HCT116 (cell line): ENCODE results near the gene CORO2B. TPM values are rescaled to one million over a fixed set of nuclear protein-coding genes. Genes with fewer than 3 reads are reported as not detected.

ENCODE experiments used
- ATAC-seq: fragments of 200-7000 bp; cut with Tn5 transposase; 2 replicates; pipeline ENCODE4 v1.9.1; 2020; ENCODE audit warnings: mild to moderate bottlenecking, moderate library complexity
- BruUV-seq: library from RNA; stranded (reverse); fragments of 400-500 nt; replicated peaks from 2 replicates; lab custom pipeline; 2021; lab: Mats Ljungman, UMichigan
- CTCF ChIA-PET: fragments of 300-600 bp; sonication (Branson Sonifier 250); formaldehyde crosslinking; loops from one replicate; lab custom pipeline; 2021; ENCODE audit warnings: antibody characterized with exemption; lab: Charles Lee
- POLR2A ChIA-PET: fragments of 300-600, 350-600 bp; sonication (Branson Sonifier 250); formaldehyde crosslinking; loops from one replicate; lab custom pipeline; 2021; ENCODE audit warnings: antibody characterized with exemption; lab: Charles Lee
- RAD21 ChIA-PET, 2 experiments: fragments of 300-600 bp; sonication (Branson Sonifier 250); formaldehyde crosslinking; loops; one replicate each; lab custom pipeline; 2023; ENCODE audit warnings: low total read pairs in 2 of 2; ENCODE audit not compliant: uncharacterized antibody in 2 of 2, unreplicated experiment in 2 of 2, low non-redundant PET in 1 of 2; lab: Charles Lee
- DNase-seq: peaks from one replicate; pipeline ENCODE4 v3.0.0-alpha.2; 2010; ENCODE audit warnings: low read depth, low spot score
- H2AFZ ChIP-seq: fragments of 200-600 bp; shearing (Covaris generic), sonication (generic); 2 replicates; pipeline ENCODE4 v1.6.1; 2017; ENCODE audit warnings: low read depth, mixed run types, mixed read lengths, antibody characterized with exemption, low read length; ENCODE audit not compliant: poor library complexity, severe bottlenecking
- H3K27ac ChIP-seq: 2 replicates; pipeline ENCODE4 v1.5.1; 2012; ENCODE audit warnings: low read depth, low read length
- H3K27me3 ChIP-seq: fragments of 200-600 bp; sonication (generic); 2 replicates; pipeline ENCODE4 v1.6.1; 2016; ENCODE audit warnings: mixed run types, low read length, mixed read lengths; ENCODE audit not compliant: insufficient read depth
- H3K36me3 ChIP-seq, 2 experiments: fragments of 200-500 bp in 1 of 2; fragments of 200-600 bp in 1 of 2; sonication (Bioruptor generic) in 1 of 2; sonication (generic) in 1 of 2; 2 replicates each; pipeline versions ENCODE4 v1.5.1 to v1.6.1; 2014 to 2016; ENCODE audit warnings: low read length in 2 of 2, inconsistent platforms in 1 of 2, mixed read lengths in 1 of 2, mixed run types in 1 of 2; ENCODE audit not compliant: insufficient read depth in 2 of 2, control insufficient read depth in 1 of 2
- H3K4me1 ChIP-seq, 2 experiments: fragments of 200-600 bp in 1 of 2; sonication (generic) in 1 of 2; 2 replicates each; pipeline versions ENCODE4 v1.5.1 to v1.6.1; 2012 to 2017; ENCODE audit warnings: low read length in 2 of 2, inconsistent platforms in 1 of 2, mild to moderate bottlenecking in 1 of 2, mixed read lengths in 1 of 2, mixed run types in 1 of 2, moderate library complexity in 1 of 2; ENCODE audit not compliant: insufficient read depth in 2 of 2, control insufficient read depth in 1 of 2
- H3K4me2 ChIP-seq: fragments of 200-600 bp; sonication (generic); 2 replicates; pipeline ENCODE4 v1.6.1; 2017; ENCODE audit warnings: mixed run types, low read length, mixed read lengths
- H3K4me3 ChIP-seq, 2 experiments: fragments of 200-600 bp in 1 of 2; sonication (generic) in 1 of 2; replicated peaks in 1 of 2; 2 replicates each; pipeline ENCODE4 v1.5.1; 2011 to 2016; ENCODE audit warnings: low read length in 2 of 2, control low read depth in 1 of 2, low read depth in 1 of 2, mild to moderate bottlenecking in 1 of 2, mixed read lengths in 1 of 2, mixed run types in 1 of 2
- H3K79me2 ChIP-seq: fragments of 200-600 bp; sonication (generic); 2 replicates; pipeline ENCODE4 v1.6.1; 2017; ENCODE audit warnings: mild to moderate bottlenecking, mixed run types, low read length, moderate library complexity, mixed read lengths; ENCODE audit not compliant: insufficient read depth
- H3K9ac ChIP-seq: fragments of 200-600 bp; sonication (generic); 2 replicates; pipeline ENCODE4 v1.6.1; 2016; ENCODE audit warnings: low read length, mixed read lengths
- H3K9me2 ChIP-seq: fragments of 200-600 bp; sonication (generic), shearing (Covaris generic); 2 replicates; pipeline ENCODE4 v1.6.1; 2017; ENCODE audit warnings: mixed run types, mild to moderate bottlenecking, moderate library complexity; ENCODE audit not compliant: insufficient read depth
- H3K9me3 ChIP-seq, 2 experiments: fragments of 200-500 bp in 1 of 2; fragments of 200-600 bp in 1 of 2; sonication (Bioruptor generic) in 1 of 2; sonication (generic) in 1 of 2; 2 replicates each; pipeline ENCODE4 v1.6.1; 2014 to 2017; ENCODE audit warnings: low read length in 2 of 2, mixed read lengths in 2 of 2, inconsistent platforms in 1 of 2, low read depth in 1 of 2, mild to moderate bottlenecking in 1 of 2, mixed run types in 1 of 2, moderate library complexity in 1 of 2; ENCODE audit not compliant: control insufficient read depth in 1 of 2, insufficient read depth in 1 of 2
- H4K20me1 ChIP-seq: fragments of 200-600 bp; sonication (generic), shearing (Covaris generic); 2 replicates; pipeline ENCODE4 v1.6.1; 2017; ENCODE audit warnings: mixed run types, mild to moderate bottlenecking, moderate library complexity; ENCODE audit not compliant: insufficient read depth
- ATF3 ChIP-seq: IDR thresholded peaks from 2 replicates; pipeline ENCODE4 v1.6.1; 2012
- CBX3 ChIP-seq: IDR thresholded peaks from 2 replicates; pipeline ENCODE4 v1.6.1; 2012; ENCODE audit warnings: low read depth
- CEBPB ChIP-seq: IDR thresholded peaks from 2 replicates; pipeline ENCODE4 v1.6.1; 2012; ENCODE audit warnings: low read depth
- EGR1 ChIP-seq: IDR thresholded peaks from 2 replicates; pipeline ENCODE4 v1.6.1; 2012; ENCODE audit warnings: low read depth
- EZH2 ChIP-seq: fragments of 200-600 bp; sonication (generic); IDR thresholded peaks from 2 replicates; pipeline ENCODE4 v1.6.1; 2017; ENCODE audit warnings: antibody characterized with exemption, mixed run types
- JUND ChIP-seq: IDR thresholded peaks from 2 replicates; pipeline ENCODE4 v1.6.1; 2012
- POLR2A ChIP-seq: IDR thresholded peaks from 2 replicates; pipeline ENCODE4 v1.7.0; 2011; ENCODE audit warnings: borderline replicate concordance; ENCODE audit not compliant: insufficient read depth, insufficient read length; ENCODE audit errors: extremely low read depth
- POLR2AphosphoS5 ChIP-seq: IDR thresholded peaks from 2 replicates; pipeline ENCODE4 v1.6.1; 2011; ENCODE audit warnings: mild to moderate bottlenecking, low read depth, low read length, moderate library complexity
- REST ChIP-seq: IDR thresholded peaks from 2 replicates; pipeline ENCODE4 v1.6.1; 2012; ENCODE audit warnings: low read depth
- SIN3A ChIP-seq: IDR thresholded peaks from 2 replicates; pipeline ENCODE4 v1.6.1; 2012; ENCODE audit warnings: low read depth
- SRF ChIP-seq: IDR thresholded peaks from 2 replicates; pipeline ENCODE4 v1.6.1; 2012; ENCODE audit warnings: low read depth
- TCF7L2 ChIP-seq: IDR thresholded peaks from 2 replicates; pipeline ENCODE4 v1.7.0; 2011; ENCODE audit warnings: borderline replicate concordance, inconsistent platforms; ENCODE audit not compliant: insufficient read depth, insufficient read length; ENCODE audit errors: extremely low read depth
- YY1 ChIP-seq: IDR thresholded peaks from 2 replicates; pipeline ENCODE4 v1.6.1; 2011; ENCODE audit warnings: low read length, low read depth, moderate library complexity, mild to moderate bottlenecking; ENCODE audit not compliant: insufficient replicate concordance; ENCODE audit errors: extremely low read depth
- ZBTB33 ChIP-seq: IDR thresholded peaks from 2 replicates; pipeline ENCODE4 v1.6.1; 2011; ENCODE audit warnings: mild to moderate bottlenecking, low read length, moderate library complexity; ENCODE audit not compliant: insufficient replicate concordance; ENCODE audit errors: extremely low read depth
- ZFX ChIP-seq: fragments of 450-650 bp; IDR thresholded peaks from 2 replicates; pipeline ENCODE4 v1.6.1; 2017
- intact Hi-C: fragments of 100-400 bp; cut with micrococcal nuclease; formaldehyde crosslinking; loops from 2 replicates; pipeline ENCODE4 v1.10.0; 2022
- total RNA-seq: library from RNA; stranded (reverse); gene quantifications from one replicate; pipeline ENCODE4 v1.2.1, GENCODE V29; 2021; ENCODE audit not compliant: unreplicated experiment

Gene CORO2B
- total RNA-seq, 1 experiment from 2014 or later = 2.8 TPM

DNA sequence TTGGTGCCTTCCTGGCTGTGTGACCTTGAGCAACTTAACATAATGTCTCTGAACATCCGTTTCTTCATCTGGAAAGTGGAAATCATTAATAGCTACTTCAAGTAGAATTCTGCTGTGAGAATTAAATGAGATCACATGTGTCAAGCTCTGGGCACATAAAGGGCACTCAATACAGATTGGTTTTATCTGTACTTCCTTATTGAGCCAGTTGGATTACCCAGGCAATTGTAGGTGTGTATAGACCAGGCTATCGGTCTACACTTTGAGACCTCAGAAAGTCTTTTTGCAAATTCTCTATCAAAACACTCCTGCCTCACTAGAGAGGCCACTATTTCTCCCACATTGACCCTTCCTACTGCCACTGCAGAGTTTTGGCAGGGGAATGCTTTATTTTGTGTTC is 194.2 kb downstream of the CORO2B start:
- Histone ChIP-seq H3K27ac (no peak overlapping the region), H2AFZ (no peak overlapping the region), H3K9me2 (no peaks in the 10 kb centered on the region), H3K9ac (no peak overlapping the region), H3K4me2 (no peak overlapping the region), H3K4me3 (no peak overlapping the region), H3K36me3 (peaks cover under 1 to 2% of the 10 kb centered on the region in 2 experiments; a peak in 1 of 4 replicates), H3K79me2 (no peaks in the 10 kb centered on the region), H3K9me3 (no peaks in the 10 kb centered on the region), H3K27me3 (no peaks in the 10 kb centered on the region), H4K20me1 (no peaks in the 10 kb centered on the region), H3K4me1 (peaks cover 0 to 3% of the 10 kb centered on the region in 2 experiments; a peak in 1 of 4 replicates)
- ATAC-seq (no peak), DNase-seq (no peak)
- BruUV-seq = no TSS peak
- TF ChIP-seq POLR2AphosphoS5 = no peak
- no peak for TF ChIP-seq ZBTB33
- no peak for TF ChIP-seq TCF7L2
- no peak for TF ChIP-seq SRF
- TF ChIP-seq POLR2A = no peak
- intact Hi-C loops = no loop called here
- RAD21 ChIA-PET = no interaction called here
- CTCF ChIA-PET = no interaction called here
- POLR2A ChIA-PET = no interaction called here

- DNase-seq (no peak), ATAC-seq (no peak)
- no peaks in the 10 kb centered on the region for H3K4me1 ChIP-seq
- H3K79me2 ChIP-seq = no peaks in the 10 kb centered on the region
- H3K27ac ChIP-seq = no peak overlapping the region
- ChIA-PET CTCF (no interaction called here), POLR2A (no interaction called here), RAD21 (no interaction called here)
- H3K4me2 ChIP-seq = no peak overlapping the region
- no peaks in the 10 kb centered on the region for H3K27me3 ChIP-seq
- intact Hi-C loops = no loop called here
- H3K9ac ChIP-seq = no peak overlapping the region
- H3K36me3 ChIP-seq = peaks cover 4 to 7% of the 10 kb centered on the region in 2 experiments; a peak in 2 of 4 replicates
- H3K9me3 ChIP-seq = no peaks in the 10 kb centered on the region
- H2AFZ ChIP-seq = no peak overlapping the region
- no peaks in the 10 kb centered on the region for H4K20me1 ChIP-seq
- no peaks in the 10 kb centered on the region for H3K9me2 ChIP-seq
- H3K4me3 ChIP-seq = no peak overlapping the region
- no TSS peak for BruUV-seq
- TF ChIP-seq ATF3 = no peak
- no peak for TF ChIP-seq EGR1
- no peak for TF ChIP-seq ZFX
- no peak for TF ChIP-seq CEBPB
- TF ChIP-seq REST = no peak
- TF ChIP-seq SIN3A = no peak
- no peak for TF ChIP-seq YY1
- TF ChIP-seq CBX3 = no peak
- TF ChIP-seq EZH2 = no peak
- TF ChIP-seq JUND = no peak
- no peak for TF ChIP-seq POLR2AphosphoS5
- no peak for TF ChIP-seq TCF7L2
Observed at GRCh38 chr15:68774120-68774519, 195.3 kb downstream of the CORO2B start.
